GM12872 (cell line): ENCODE data around the gene NRG4.

Source experiments
- CTCF ChIP-seq: IDR thresholded peaks from 3 replicates; pipeline ENCODE4 v1.5.1; 2011; ENCODE audit warnings: low read depth, mild to moderate bottlenecking, low read length, moderate library complexity; ENCODE audit not compliant: insufficient read depth

NRG4 gene

DNA sequence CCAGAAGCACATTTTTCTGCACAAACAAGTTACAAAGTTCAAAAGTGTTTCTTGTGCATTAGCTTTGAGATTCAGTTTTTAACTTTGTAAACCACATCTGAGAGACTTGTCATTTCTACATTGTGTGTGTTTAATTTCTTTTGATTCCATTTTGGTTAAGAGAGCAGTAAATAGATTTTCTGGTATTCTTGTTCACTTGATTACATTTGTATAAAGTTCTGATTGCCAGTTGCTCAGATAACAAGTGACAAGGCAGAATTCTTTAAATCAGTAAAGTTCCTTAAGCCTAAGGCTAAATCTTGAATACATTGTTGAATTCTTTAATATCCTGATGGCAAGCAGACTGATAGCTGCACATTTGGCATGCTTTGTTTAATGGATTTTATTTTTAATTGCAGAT, 111.6 kb downstream of the NRG4 start:
- TF ChIP-seq CTCF = no peak

DNA sequence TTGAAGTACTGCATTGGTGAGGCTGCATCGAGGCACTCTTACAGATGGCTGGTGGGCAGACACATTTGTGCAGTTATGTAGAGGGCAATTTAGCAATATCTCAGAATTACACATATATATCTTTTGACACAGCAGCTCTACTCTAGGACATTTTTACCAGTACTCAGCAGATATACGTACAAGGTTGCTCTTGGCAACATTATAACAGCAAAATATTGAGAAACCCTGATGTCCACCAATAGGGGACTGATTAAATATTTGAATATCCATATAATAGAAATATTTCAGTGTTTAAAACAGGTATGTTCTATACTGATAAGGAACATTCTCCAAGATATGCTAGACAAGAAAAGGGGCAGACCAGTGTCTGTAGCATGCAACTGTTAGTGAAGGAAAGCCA, 116.5 kb downstream of the NRG4 start:
- TF ChIP-seq CTCF = no peak

GRCh38 chr15:75891895-75892294, 120.3 kb downstream of the NRG4 start:
- TF ChIP-seq CTCF = no peak
